K562 (cell line): Measurements from ENCODE around the gene AQP2. TPM values are rescaled to one million over a fixed set of nuclear protein-coding genes. Genes with fewer than 3 reads are reported as not detected.

Source experiments
- ATAC-seq: fragments of 200-7000 bp; cut with Tn5 transposase; 3 replicates; pipeline ENCODE4 v1.9.1; 2020; ENCODE audit warnings: moderate library complexity
- BruUV-seq: library from RNA; stranded (reverse); fragments of 400-500 nt; replicated peaks from 2 replicates; lab custom pipeline; 2021; lab: Mats Ljungman, UMichigan
- CTCF ChIA-PET: fragments of 300-600 bp; formaldehyde crosslinking; extraction: SDS; loops from one replicate; lab custom pipeline; 2021; ENCODE audit warnings: low intra/inter-chr PET ratio; lab: Yijun Ruan, JAX
- POLR2A ChIA-PET: fragments of 300-600, 350-650 bp; sonication (Branson Sonifier 250); formaldehyde crosslinking; extraction: SDS; loops from one replicate; lab custom pipeline; 2021; ENCODE audit warnings: antibody characterized with exemption, inconsistent platforms; lab: Yijun Ruan, JAX
- DNase-seq, 4 experiments: peaks; one replicate each; pipeline versions ENCODE4 v3.0.0 to v3.0.0-alpha.2; 2011 to 2018; ENCODE audit warnings: low spot score in 3 of 4, mixed read lengths in 3 of 4; ENCODE audit errors: extremely low read depth in 1 of 4
- FAIRE-seq: peaks from 2 replicates; lab custom pipeline; 2011; peaks lifted over from hg19 to GRCh38; lab: Jason Lieb, UNC
- H2AFZ ChIP-seq: 2 replicates; pipeline ENCODE4 v1.6.0; 2011; ENCODE audit warnings: low read depth, low read length, control low read depth, inconsistent platforms
- H3K27ac ChIP-seq: fragments of 200-600 bp; 3 replicates; pipeline ENCODE4 v1.8.0; 2011; ENCODE audit warnings: low read depth, mild to moderate bottlenecking, control low read depth, inconsistent platforms, low read length, moderate library complexity, mixed read lengths; ENCODE audit errors: extremely low read depth
- H3K27me3 ChIP-seq, 2 experiments: fragments of 300-600 bp in 1 of 2; 2 replicates in 1 of 2; 3 replicates in 1 of 2; pipeline versions ENCODE4 v1.6.0 to v1.8.0; 2011; ENCODE audit warnings: inconsistent platforms in 2 of 2, low read length in 2 of 2, mild to moderate bottlenecking in 1 of 2, mixed read lengths in 1 of 2, moderate library complexity in 1 of 2; ENCODE audit not compliant: control insufficient read depth in 2 of 2, insufficient read depth in 2 of 2
- H3K36me3 ChIP-seq: fragments of 300-600 bp; 3 replicates; pipeline ENCODE4 v1.8.0; 2011; ENCODE audit warnings: mild to moderate bottlenecking, low read length, inconsistent platforms; ENCODE audit not compliant: control insufficient read depth, insufficient read depth
- H3K4me1 ChIP-seq, 2 experiments: fragments of 200-600 bp in 1 of 2; replicated peaks in 1 of 2; 2 replicates in 1 of 2; 3 replicates in 1 of 2; pipeline versions ENCODE4 v1.5.1 to v1.8.0; 2011; ENCODE audit warnings: inconsistent platforms in 2 of 2, low read length in 2 of 2, mild to moderate bottlenecking in 1 of 2, mixed read lengths in 1 of 2, moderate library complexity in 1 of 2; ENCODE audit not compliant: control insufficient read depth in 2 of 2, insufficient read depth in 2 of 2
- H3K4me2 ChIP-seq: 2 replicates; pipeline ENCODE4 v1.6.1; 2011; ENCODE audit warnings: low read length, control low read depth, inconsistent platforms, mixed read lengths; ENCODE audit not compliant: insufficient read depth
- H3K4me3 ChIP-seq: fragments of 200-600 bp; sonication (generic), shearing (Covaris generic); 2 replicates; pipeline ENCODE4 v1.5.1; 2016; ENCODE audit warnings: control low read depth, inconsistent platforms
- H3K79me2 ChIP-seq: fragments of 200-600 bp; 3 replicates; pipeline ENCODE4 v1.8.0; 2011; ENCODE audit warnings: low read length, inconsistent platforms; ENCODE audit not compliant: control insufficient read depth, insufficient read depth
- H3K9ac ChIP-seq, 2 experiments: 2 replicates each; pipeline versions ENCODE4 v1.6.0 to v1.6.1; 2011; ENCODE audit warnings: low read depth in 2 of 2, low read length in 2 of 2, control low read depth in 1 of 2, inconsistent platforms in 1 of 2, mild to moderate bottlenecking in 1 of 2, mixed read lengths in 1 of 2; ENCODE audit not compliant: insufficient read depth in 1 of 2
- H3K9me1 ChIP-seq: one replicate; pipeline ENCODE4 v1.6.0; 2011; ENCODE audit warnings: inconsistent platforms, mild to moderate bottlenecking, low read length, moderate library complexity; ENCODE audit not compliant: control insufficient read depth, insufficient read depth
- H3K9me3 ChIP-seq: replicated peaks from 2 replicates; pipeline ENCODE4 v1.5.1; 2011; ENCODE audit warnings: low read depth, low read length, inconsistent platforms; ENCODE audit not compliant: control insufficient read depth, insufficient read depth
- H4K20me1 ChIP-seq: replicated peaks from 2 replicates; pipeline ENCODE4 v1.6.1; 2011; ENCODE audit warnings: low read length, inconsistent platforms, mixed read lengths; ENCODE audit not compliant: control insufficient read depth, insufficient read depth
- ELF2 ChIP-seq: fragments of 250-450 bp; sonication (Bioruptor Pico); IDR thresholded peaks from 2 replicates; pipeline ENCODE4 v1.5.0; 2021; ENCODE audit warnings: mild to moderate bottlenecking
- PPARD ChIP-seq: fragments of 250-450 bp; sonication (Bioruptor Pico); IDR thresholded peaks from 2 replicates; pipeline ENCODE4 v1.8.0; 2022; ENCODE audit warnings: inconsistent platforms, mild to moderate bottlenecking, moderate library complexity
- RUNX1 ChIP-seq: sonication (generic); IDR thresholded peaks from 2 replicates; pipeline ENCODE4 v1.6.1; 2016; ENCODE audit warnings: antibody characterized with exemption, low read depth
- TEAD2 ChIP-seq: fragments of 450-650 bp; IDR thresholded peaks from 2 replicates; pipeline ENCODE4 v1.6.1; 2016; ENCODE audit warnings: missing genetic modification characterization, control low read depth, missing compliant biosample characterization
- YBX1 ChIP-seq: fragments of 450-650 bp; IDR thresholded peaks from 2 replicates; pipeline ENCODE4 v1.7.1; 2016; ENCODE audit warnings: mild to moderate bottlenecking
- ZC3H4 ChIP-seq: sonication (generic); formaldehyde crosslinking; IDR thresholded peaks from 2 replicates; pipeline ENCODE4 v1.9.0; 2021; ENCODE audit warnings: missing genetic modification reagents, borderline replicate concordance
- ZNF589 ChIP-seq: fragments of 200-800 bp; sonication (Bioruptor generic); IDR thresholded peaks from 2 replicates; pipeline ENCODE4 v1.6.1; 2016; ENCODE audit warnings: low read depth, missing genetic modification characterization, missing compliant biosample characterization
- WGBS: fragments of 100-300 bp; shearing (Covaris generic); methylation state at CpG from one replicate; pipeline ENCODE4 v1.1.6; 2016; ENCODE audit warnings: low coverage, mixed read lengths; ENCODE audit not compliant: insufficient coverage; ENCODE audit errors: missing lambda C conversion rate; 5-methylcytosine and 5-hydroxymethylcytosine counted together
- in situ Hi-C: fragments of 300-500 bp; cut with MboI; formaldehyde crosslinking; loops from 4 replicates; pipeline ENCODE4 v1.15.0; 2018; ENCODE audit warnings: inconsistent platforms, mixed read lengths
- intact Hi-C: fragments of 100-400 bp; cut with micrococcal nuclease; formaldehyde crosslinking; loops from 2 replicates; pipeline ENCODE4 v1.14.2; 2022
- polyA plus RNA-seq, 8 experiments: library from polyadenylated mRNA; depleted of rRNA in 4 of 8; stranded (reverse) in 5 of 8; unstranded in 3 of 8; fragments of >200 nt; fragmentation: Nextera tagmentation in 2 of 8; fragmentation: Illumina TruSeq in 1 of 8; extraction: Ambion mirVana in 2 of 8; extraction: Trizol in 1 of 8; gene quantifications; 2 replicates each; pipeline versions ENCODE4 v1.2.1 to v1.2.3, GENCODE V29; 2011 to 2014; ENCODE audit warnings: inconsistent platforms in 1 of 8, missing spikeins in 1 of 8
- total RNA-seq, 7 experiments: library from RNA; depleted of rRNA in 6 of 7; stranded (reverse); fragments of >200 nt in 6 of 7; fragmentation: Illumina TruSeq in 2 of 7; extraction: Trizol in 2 of 7; gene quantifications; 2 replicates each; pipeline versions ENCODE4 v1.2.1 to v1.2.3, GENCODE V29; 2011 to 2021; ENCODE audit warnings: low replicate concordance in 1 of 7

AQP2 gene
- total and polyA plus RNA-seq, 9 of the 15 experiments (the other 6 are each of a cell fraction or from before 2014, with no cell fraction given): not detected

DNA sequence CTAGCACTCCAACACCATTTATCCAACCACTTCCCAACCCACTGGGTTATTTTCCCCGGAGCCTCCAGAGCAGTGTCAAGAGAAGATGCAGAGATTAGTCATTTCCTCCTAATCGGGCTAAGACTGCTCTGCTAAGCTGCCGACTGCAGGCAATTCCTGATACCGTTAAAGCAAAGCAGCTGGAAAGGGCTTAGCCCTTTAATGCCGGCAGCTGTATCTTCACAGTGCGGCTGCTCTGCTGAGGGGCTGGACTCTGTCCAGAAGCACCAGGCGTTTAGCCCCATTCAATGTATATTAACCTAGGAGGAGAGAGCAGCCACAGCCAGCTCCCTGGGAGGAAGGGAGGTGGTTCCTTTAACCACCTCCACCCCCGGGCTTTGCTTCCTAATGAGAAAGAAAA lies 33.4 kb downstream of the AQP2 start (continued):
- no peak for TF ChIP-seq TEAD2

GRCh38 chr12:49984476-49985359 lies 34.2 kb downstream of the AQP2 start:
- H3K9ac ChIP-seq: peak overlapping the region in 1 of 2 experiments; percentile 38; a peak in 1 of 4 replicates
- no TSS peak for BruUV-seq
- no peaks in the 10 kb centered on the region for H3K79me2 ChIP-seq
- ChIA-PET CTCF (interaction anchor here (0.6 kb wide), 1 partner anchor 16 kb away, joined by 3 read pairs; no protein-coding TSS in a partner anchor), POLR2A (interaction anchor here (0.8 to 2.1 kb wide), 7 partner anchors 8 to 311 kb away, joined by 3 to 11 read pairs (median 5); partner anchors contain the start of gene TMBIM6)
- intact Hi-C loops: loop anchor here (5.0 kb wide), 1 partner anchor 43 kb away; the partner anchor contains the start of gene RACGAP1
- H3K4me1 ChIP-seq: peaks cover 26% of the 10 kb centered on the region in 2 experiments
- H3K27me3 ChIP-seq: no peaks in the 10 kb centered on the region
- no peak overlapping the region for H3K4me2 ChIP-seq
- peaks cover 41% of the 10 kb centered on the region for H3K36me3 ChIP-seq
- H3K9me3 ChIP-seq: no peaks in the 10 kb centered on the region
- TF ChIP-seq ZC3H4 (no peak), PPARD (CRISPR knock-in tag) (no peak), ELF2 (no peak), YBX1 (no peak), ZNF589 (CRISPR knock-in tag) (no peak), RUNX1 (no peak)
- H3K4me3 ChIP-seq: no peak overlapping the region
- peaks cover 5% of the 10 kb centered on the region for H4K20me1 ChIP-seq
- in situ Hi-C loops: no loop called here
- 75% methylated on average over 9 of the region's 9 CpGs for WGBS
- H3K9me1 ChIP-seq: no peaks in the 10 kb centered on the region
- no peak for FAIRE-seq
- no peak overlapping the region for H3K27ac ChIP-seq
- no peak; the same call in 2 of the 3 replicates for ATAC-seq
- no peak overlapping the region for H2AFZ ChIP-seq
- no peak for DNase-seq
